Bronchial smooth muscle cell (primary cell): ENCODE results near the gene OR2M2. TPM values are rescaled to one million over a fixed set of nuclear protein-coding genes. Genes with fewer than 3 reads are reported as not detected.

Source experiments
- total RNA-seq: library from RNA; depleted of rRNA; stranded (reverse); fragments of >200 nt; gene quantifications from 2 replicates; pipeline ENCODE4 v1.2.1, GENCODE V29; 2014

Gene OR2M2
- not detected in 2 replicates for total RNA-seq

GRCh38 chr1:248174521-248174920 lies at the start of gene OR2M2:
TSS of gene OR2M2 (plus strand) at chr1:248174821. CDS start at chr1:248179986, 5,165 bp downstream.

GRCh38 chr1:248144513-248145198 lies 30.0 kb upstream of the OR2M2 start, which contains the start of gene OR2M5:
TSS of gene OR2M5 (plus strand) at chr1:248145148. CDS start at chr1:248145148, 0 bp downstream.

GRCh38 chr1:248196965-248197364 lies 22.3 kb downstream of the OR2M2 start, which contains the start of gene OR2M3:
TSS of gene OR2M3 (plus strand) at chr1:248197265. CDS start at chr1:248203068, 5,803 bp downstream.

Other genes starting within 250 kb of the OR2M2 start
- not detected in 2 replicates for gene OR2AJ1, start 249.9 kb upstream of the OR2M2 start, total RNA-seq
- not detected in 2 replicates for gene OR2L8, start 226.0 kb upstream of the OR2M2 start, total RNA-seq
- gene OR2AK2, start 209.6 kb upstream of the OR2M2 start, total RNA-seq, result not detected in 2 replicates
- under 0.01 TPM in 1 of 2 replicates, not detected in the other for gene OR2L5, start 161.2 kb upstream of the OR2M2 start, total RNA-seq
- gene OR2L2, start 144.8 kb upstream of the OR2M2 start, total RNA-seq, result not detected in 2 replicates
- not detected in 2 replicates for gene OR2L3, start 128.0 kb upstream of the OR2M2 start, total RNA-seq
- gene OR2L13, start 79.6 kb upstream of the OR2M2 start, total RNA-seq, result not detected in 2 replicates
- not detected in 2 replicates for gene OR2M5, start 29.7 kb upstream of the OR2M2 start, total RNA-seq
- not detected in 2 replicates for gene OR2M3, start 22.4 kb downstream of the OR2M2 start, total RNA-seq
- under 0.01 TPM in 1 of 2 replicates, not detected in the other for gene OR2M4, start 56.6 kb downstream of the OR2M2 start, total RNA-seq
- not detected in 2 replicates for gene OR2T33, start 103.2 kb downstream of the OR2M2 start, total RNA-seq
- not detected in 2 replicates for gene OR2T12, start 128.6 kb downstream of the OR2M2 start, total RNA-seq
- gene OR2M7, start 149.7 kb downstream of the OR2M2 start, total RNA-seq, result not detected in 2 replicates
- gene OR14C36, start 174.0 kb downstream of the OR2M2 start, total RNA-seq, result not detected in 2 replicates
- not detected in 2 replicates for gene OR2T4, start 186.8 kb downstream of the OR2M2 start, total RNA-seq
- not detected in 2 replicates for gene OR2T6, start 200.9 kb downstream of the OR2M2 start, total RNA-seq
- not detected in 2 replicates for gene OR2T1, start 228.2 kb downstream of the OR2M2 start, total RNA-seq